Measurements from ENCODE around the gene NFIX. TPM values are rescaled to one million over a fixed set of nuclear protein-coding genes. Genes with fewer than 3 reads are reported as not detected.

NFIX gene
- total and polyA plus RNA-seq, 2 donors (not counting 1 experiment from before 2014, with no cell fraction given) = 0.69 to 5.6 TPM

DNA sequence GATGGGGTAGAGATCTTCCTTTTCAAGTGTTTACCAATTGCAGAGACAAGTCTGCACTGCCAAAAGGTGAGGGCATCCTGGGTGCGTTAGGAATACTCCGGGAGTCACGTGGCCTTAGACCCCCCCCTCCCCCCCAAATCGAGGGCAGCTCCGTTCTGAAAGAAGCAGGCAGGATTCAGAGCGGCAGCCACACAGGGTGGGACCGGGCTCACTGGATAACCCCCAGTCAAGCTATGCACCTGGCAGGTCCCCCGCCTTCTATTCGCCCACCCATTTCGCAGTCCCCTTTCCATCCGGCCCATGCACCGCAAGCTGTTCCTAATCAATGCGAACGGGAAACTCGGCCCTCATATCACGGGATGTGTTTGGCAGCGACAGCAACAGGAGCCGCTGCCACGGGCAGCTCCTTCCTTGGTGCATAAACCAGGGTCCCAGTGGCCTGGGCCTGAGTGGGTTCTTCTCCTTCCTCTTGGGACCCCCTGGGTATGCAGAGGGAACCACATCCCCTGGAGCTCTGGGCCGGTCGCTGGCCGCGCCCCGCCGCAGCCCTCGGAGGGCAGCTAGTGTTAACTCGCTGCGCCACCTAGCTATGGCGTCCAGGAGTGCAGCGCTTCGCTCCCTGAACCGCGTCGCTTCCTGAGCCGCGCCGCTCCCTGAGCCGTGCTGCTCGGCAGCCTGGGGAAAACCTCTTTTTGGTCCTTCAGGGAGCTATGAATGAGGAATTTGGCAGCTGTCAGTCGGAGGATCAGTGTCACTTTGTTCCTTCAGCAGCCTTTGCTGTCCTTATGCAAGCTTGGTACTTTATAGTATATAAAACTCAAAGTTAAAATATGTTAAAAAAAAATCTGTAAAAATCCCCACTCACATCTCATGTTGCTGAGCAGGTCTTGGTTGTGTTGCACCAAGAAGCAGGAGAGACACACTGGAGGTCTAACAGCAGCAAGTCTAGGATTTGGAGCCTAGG, 66.0 kb downstream of the NFIX start:
- Histone ChIP-seq H3K27ac (ENCODE audit: low read length in 2 of 2) (no peak overlapping the region), H3K4me1 (ENCODE audit: control insufficient read depth in 2 of 2, insufficient read depth in 2 of 2, low read length in 2 of 2) (peaks cover 7 to 17% of the 10 kb centered on the region in 2 donors), H3K36me3 (replicated peaks in 1 of 2; ENCODE audit: control extremely low read depth in 1 of 2, control insufficient read depth in 1 of 2, extremely low read depth in 1 of 2, insufficient read depth in 2 of 2, low read length in 1 of 2) (no peaks in the 10 kb centered on the region), H3K4me2 (replicated peaks; ENCODE audit: low read depth, low read length, poor library complexity, severe bottlenecking) (peak overlapping the region; percentile 94), H3K79me2 (ENCODE audit: control insufficient read depth, insufficient read depth, low read length) (no peaks in the 10 kb centered on the region), H4K20me1 (ENCODE audit: control insufficient read depth, insufficient read depth, low read length, poor library complexity, severe bottlenecking) (no peaks in the 10 kb centered on the region), H3K9ac (ENCODE audit: low read length) (peak overlapping the region; percentile 60), H2AFZ (ENCODE audit: insufficient read depth, low read depth, low read length, poor library complexity, severe bottlenecking) (peak overlapping the region; percentile 91), H3K27me3 (replicated peaks in 1 of 4; ENCODE audit: control extremely low read depth in 1 of 4, control insufficient read depth in 3 of 4, insufficient read depth in 4 of 4, low read length in 3 of 4) (peaks cover 0 to 22% (median 12%) of the 10 kb centered on the region in 4 experiments), H3K9me3 (ENCODE audit: control extremely low read depth in 1 of 3, control insufficient read depth in 2 of 3, insufficient read depth in 1 of 3, low read length in 2 of 3) (no peaks in the 10 kb centered on the region), H3K4me3 (ENCODE audit: control extremely low read depth in 1 of 5, extremely low read depth in 1 of 5, insufficient read depth in 1 of 5, low read depth in 2 of 5, low read length in 4 of 5) (peak overlapping the region; percentile 4 to 60 (median 57))
- Mint-ChIP-seq H3K4me1 (peaks cover 6% of the 10 kb centered on the region), H3K4me3 (peak overlapping the region; percentile 88), H3K9me3 (ENCODE audit: insufficient read depth) (no peaks in the 10 kb centered on the region), H3K27me3 (peaks cover 21% of the 10 kb centered on the region), H3K27ac (peak overlapping the region; percentile 32)
- WGBS (ENCODE audit: insufficient coverage) = under 1% methylated on average over 38 of the region's 40 CpGs
- ChIA-PET CTCF (interaction anchor here (0.6 to 10.4 kb wide), 42 partner anchors 9 to 1233 kb away, joined by 3 to 161 read pairs (median 4); partner anchors contain the start of genes DAND5, FARSA and NACC1), POLR2A (interaction anchor here (0.6 to 1.2 kb wide), 5 partner anchors 33 to 107 kb away, joined by 3 to 6 read pairs (median 5); no protein-coding TSS in a partner anchor)
- TF ChIP-seq, protein P1, sequence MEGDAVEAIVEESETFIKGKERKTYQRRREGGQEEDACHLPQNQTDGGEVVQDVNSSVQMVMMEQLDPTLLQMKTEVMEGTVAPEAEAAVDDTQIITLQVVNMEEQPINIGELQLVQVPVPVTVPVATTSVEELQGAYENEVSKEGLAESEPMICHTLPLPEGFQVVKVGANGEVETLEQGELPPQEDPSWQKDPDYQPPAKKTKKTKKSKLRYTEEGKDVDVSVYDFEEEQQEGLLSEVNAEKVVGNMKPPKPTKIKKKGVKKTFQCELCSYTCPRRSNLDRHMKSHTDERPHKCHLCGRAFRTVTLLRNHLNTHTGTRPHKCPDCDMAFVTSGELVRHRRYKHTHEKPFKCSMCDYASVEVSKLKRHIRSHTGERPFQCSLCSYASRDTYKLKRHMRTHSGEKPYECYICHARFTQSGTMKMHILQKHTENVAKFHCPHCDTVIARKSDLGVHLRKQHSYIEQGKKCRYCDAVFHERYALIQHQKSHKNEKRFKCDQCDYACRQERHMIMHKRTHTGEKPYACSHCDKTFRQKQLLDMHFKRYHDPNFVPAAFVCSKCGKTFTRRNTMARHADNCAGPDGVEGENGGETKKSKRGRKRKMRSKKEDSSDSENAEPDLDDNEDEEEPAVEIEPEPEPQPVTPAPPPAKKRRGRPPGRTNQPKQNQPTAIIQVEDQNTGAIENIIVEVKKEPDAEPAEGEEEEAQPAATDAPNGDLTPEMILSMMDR (IDR thresholded peaks at IDR 0.05) = peak; percentile 99
- TF ChIP-seq EZH2 (IDR thresholded peaks at IDR 0.05; ENCODE audit: borderline replicate concordance, insufficient read depth, low read depth, low read length, poor library complexity, severe bottlenecking) = no peak
- ATAC-seq (ENCODE audit: low read depth) (peak; percentile 97), DNase-seq (peak; percentile 86)
- intact Hi-C loops (cut with micrococcal nuclease) = loop anchor here (1.0 kb wide), 2 partner anchors 32 to 83 kb away; no protein-coding TSS in a partner anchor
